GM13977 (cell line): ENCODE measurements around the gene SLC45A3.

Source experiments
- DNase-seq: peaks from one replicate; pipeline ENCODE4 v3.0.0; 2012; ENCODE audit warnings: low spot score
- CTCF ChIP-seq: IDR thresholded peaks from 2 replicates; pipeline ENCODE4 v1.5.1; 2012; ENCODE audit warnings: mild to moderate bottlenecking, control low read depth; ENCODE audit not compliant: insufficient read depth; ENCODE audit errors: extremely low read depth, missing control alignments
- in situ Hi-C: fragments of 300-500 bp; cut with MboI; formaldehyde crosslinking; loops from one replicate; pipeline ENCODE4 v1.12.0; 2022; ENCODE audit warnings: low sequenced_read_pairs, low pct_unique_long_range_greater_than_20kb, mixed read lengths, inconsistent platforms; ENCODE audit not compliant: unreplicated experiment

Gene SLC45A3

GRCh38 chr1:205700865-205701401 is 20.6 kb upstream of the SLC45A3 start:
- in situ Hi-C loops = no loop called here
- TF ChIP-seq CTCF = no peak
- no peak for DNase-seq

- no peak for TF ChIP-seq CTCF
- DNase-seq = no peak
Observed at GRCh38 chr1:205699416-205699815, 19.1 kb upstream of the SLC45A3 start.

GRCh38 chr1:205698921-205699320 is 18.6 kb upstream of the SLC45A3 start:
- TF ChIP-seq CTCF = no peak
- in situ Hi-C loops = no loop called here
- no peak for DNase-seq

More at GRCh38 chr1:205699416-205699815, 19.1 kb upstream of the SLC45A3 start:
- in situ Hi-C loops = no loop called here

GRCh38 chr1:205693421-205693991 is 13.2 kb upstream of the SLC45A3 start:
- DNase-seq = no peak
- TF ChIP-seq CTCF = no peak
- in situ Hi-C loops = no loop called here

- in situ Hi-C loops = no loop called here
- no peak for TF ChIP-seq CTCF
- DNase-seq = no peak
Observed at GRCh38 chr1:205692423-205692822, 12.1 kb upstream of the SLC45A3 start.

- DNase-seq = no peak
- TF ChIP-seq CTCF = no peak
- in situ Hi-C loops = no loop called here
Observed at GRCh38 chr1:205690122-205690756, 9.9 kb upstream of the SLC45A3 start.
